GM19463 (cell line): ENCODE data around the gene SERINC2.
"Not testable (repeated sequence)": the region's sequence is repeated elsewhere in the genome, so short reads cannot be mapped to it uniquely, and the experiment has no call there.

ENCODE experiments used
- ATAC-seq: cut with Tn5 transposase; IDR thresholded peaks from one replicate; pipeline ENCODE4 v1.9.1; 2021; ENCODE audit warnings: mild to moderate bottlenecking, moderate library complexity; ENCODE audit not compliant: unreplicated experiment

SERINC2 gene

DNA sequence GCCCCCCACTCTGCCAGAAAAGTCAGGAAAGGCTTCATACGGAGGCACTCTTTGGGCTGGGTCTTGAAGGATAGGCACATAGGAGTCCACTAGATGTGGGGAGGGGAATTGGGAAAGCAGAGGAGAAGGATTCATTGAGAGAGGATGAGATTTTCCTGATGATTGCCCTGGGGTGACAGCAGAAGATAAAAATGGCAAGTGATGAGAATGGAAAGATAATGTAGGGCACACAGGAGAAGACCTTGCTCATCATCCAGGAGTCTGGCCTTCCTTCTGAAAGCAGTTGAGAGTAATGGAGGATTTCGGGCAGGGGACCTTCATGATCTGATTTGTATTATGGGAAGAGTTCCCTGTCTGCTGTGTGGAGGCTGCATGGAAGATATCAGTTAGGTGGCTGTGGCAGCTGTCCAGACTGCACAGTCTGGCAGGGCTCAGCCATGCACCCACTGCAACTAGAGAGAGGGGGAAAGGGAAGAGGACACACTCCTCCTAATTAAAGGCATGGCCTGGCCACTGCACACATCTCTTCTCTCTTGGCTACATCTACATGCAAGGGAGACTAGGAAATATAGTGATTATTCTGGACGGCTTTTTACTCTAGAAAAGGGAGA lies 30.5 kb upstream of the SERINC2 start:
- ATAC-seq = no peak

DNA sequence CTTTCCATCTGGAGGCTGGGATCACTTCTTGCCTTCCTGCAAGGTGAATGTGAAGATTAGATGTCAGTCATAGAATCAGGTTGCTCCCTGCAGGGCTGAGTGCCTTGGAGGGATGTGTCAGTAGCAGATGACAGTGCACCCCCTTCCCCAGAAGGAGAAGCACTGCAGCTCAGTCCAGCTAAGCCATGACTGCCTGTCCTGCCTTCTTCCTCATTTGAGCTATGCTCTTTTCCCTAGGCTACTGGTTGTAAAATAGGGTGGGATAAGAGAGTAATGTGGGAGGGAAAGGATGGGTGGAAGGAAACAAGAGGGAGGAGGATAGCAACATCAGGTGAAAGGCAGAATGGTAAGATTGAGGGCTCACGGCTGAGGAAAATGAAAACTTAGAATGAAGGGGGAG lies 29.0 kb upstream of the SERINC2 start:
- ATAC-seq = no peak

DNA sequence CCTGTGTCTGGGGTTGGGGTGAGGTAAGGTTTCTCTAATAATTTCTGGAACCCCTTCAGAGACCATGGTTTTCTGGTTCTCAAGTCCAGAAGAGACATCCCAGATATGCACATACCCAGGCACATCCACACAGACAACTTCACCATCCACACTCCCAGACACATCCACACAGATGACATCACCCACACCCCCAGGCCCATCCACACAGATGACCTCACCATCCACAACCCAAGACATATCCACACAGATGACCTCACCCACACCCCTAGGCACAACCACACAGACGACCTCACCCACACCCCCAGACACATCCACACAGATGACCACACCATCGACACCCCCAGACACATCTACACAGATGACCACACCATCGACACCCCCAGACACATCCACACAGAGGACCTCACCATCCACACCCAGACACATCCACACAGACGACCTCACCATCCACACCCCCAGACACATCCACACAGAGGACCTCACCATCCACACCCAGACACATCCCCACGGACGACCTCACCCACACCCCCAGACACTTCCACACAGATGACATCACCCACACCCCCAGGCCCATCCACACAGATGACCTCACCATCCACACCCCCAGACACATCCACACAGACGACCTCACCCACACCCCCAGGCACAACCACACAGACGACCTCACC lies 26.3 kb upstream of the SERINC2 start:
- not testable (repeated sequence) for ATAC-seq

DNA sequence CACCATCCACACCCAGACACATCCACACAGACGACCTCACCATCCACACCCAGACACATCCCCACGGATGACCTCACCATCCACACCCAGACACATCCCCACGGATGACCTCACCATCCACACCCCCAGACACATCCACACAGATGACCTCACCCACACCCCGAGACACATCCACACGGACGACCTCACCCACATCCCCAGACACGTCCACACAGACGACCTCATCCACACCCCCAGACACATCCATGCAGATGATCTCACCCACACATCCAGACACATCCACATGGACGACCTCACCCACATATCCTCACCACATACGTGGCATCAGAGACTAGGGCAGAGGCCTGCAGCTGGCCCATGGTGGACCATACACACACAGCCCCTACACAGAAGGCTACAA lies 25.4 kb upstream of the SERINC2 start:
- no peak for ATAC-seq

DNA sequence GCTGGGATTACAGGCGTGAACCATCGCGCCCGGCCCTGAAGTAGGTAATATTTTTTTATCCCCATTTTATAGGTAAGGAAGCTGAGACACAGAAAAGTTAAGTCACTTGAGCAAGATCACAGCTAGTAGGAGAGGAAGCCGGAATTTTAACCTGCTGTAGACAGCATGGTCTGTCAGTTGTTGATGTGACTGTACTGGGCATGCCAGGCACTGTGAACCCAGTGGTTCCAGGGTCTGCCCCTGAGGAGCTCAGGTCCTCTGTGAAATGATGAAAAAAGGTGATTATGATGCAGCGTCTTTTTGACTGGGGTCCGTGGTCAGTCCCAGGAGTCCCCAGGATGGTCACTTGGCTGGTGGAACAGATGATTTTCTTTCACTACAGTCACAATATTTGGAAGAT lies 23.4 kb upstream of the SERINC2 start:
- no peak for ATAC-seq

DNA sequence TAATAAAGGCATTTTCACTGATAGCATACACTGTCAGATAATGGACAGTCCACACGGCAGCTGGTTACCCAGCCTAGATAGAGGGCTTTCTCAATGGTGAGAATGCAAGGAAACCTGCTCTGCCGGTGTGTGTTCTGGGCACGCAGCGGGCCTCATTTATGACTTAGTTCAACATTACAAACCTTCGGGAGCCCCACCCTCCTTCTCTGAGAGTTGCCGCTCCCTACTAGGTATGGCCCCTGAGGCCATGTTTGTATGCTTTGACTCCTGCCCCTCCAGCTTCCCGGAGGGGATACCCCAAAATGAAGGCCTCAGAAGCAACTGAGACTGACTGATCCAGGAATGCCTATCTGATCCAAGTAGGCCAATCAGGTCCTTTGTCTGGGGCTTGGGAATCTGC lies 22.9 kb upstream of the SERINC2 start:
- no peak for ATAC-seq

DNA sequence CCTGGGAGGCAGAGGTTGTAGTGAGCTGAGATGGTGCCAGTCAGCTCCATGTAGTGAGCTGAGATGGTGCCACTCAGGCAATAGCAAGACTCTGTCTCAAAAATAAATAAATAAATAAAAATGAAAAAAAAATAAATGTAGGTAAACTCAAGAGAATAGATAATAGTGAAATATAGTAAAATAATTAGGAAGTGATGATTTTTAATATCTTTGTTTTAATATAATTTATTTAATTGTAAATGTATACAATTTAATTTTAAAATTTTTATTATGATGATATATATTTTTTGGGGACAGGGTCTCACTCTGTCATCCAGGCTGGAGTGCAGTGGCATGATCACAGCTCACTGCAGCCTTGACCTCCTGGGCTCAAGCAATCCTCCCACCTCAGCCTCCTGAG lies 19.6 kb upstream of the SERINC2 start:
- ATAC-seq = no peak

DNA sequence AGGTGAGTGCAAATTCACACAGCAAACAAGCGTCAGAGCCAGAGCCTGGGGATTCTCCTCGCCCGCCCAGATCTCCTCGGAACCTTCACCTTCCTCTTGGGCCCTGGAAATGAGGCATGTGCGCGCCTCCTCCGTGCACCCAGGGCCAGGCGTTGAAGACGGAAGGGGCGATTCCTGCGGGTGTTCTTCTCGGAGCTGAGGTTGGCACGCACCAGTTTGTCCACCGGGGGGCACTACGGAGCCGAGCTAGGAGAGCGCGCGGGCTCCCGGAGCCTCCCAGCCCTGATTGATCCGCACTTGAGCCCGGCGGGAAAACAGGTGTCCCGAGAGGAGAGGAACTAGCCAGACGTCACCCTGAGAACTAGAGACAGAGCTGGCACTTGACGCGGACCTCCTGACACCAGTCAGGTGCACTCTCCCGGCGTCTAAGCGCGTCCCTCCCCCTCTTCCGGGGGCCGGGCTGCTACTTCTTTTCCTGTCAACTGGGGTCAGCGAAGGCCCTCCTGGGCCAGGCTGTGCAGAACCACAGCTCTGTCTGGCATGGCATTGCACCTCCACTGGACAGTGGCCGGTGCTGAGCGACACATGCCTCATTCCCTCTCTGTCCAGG lies 18.3 kb upstream of the SERINC2 start:
- peak; percentile 74 for ATAC-seq

DNA sequence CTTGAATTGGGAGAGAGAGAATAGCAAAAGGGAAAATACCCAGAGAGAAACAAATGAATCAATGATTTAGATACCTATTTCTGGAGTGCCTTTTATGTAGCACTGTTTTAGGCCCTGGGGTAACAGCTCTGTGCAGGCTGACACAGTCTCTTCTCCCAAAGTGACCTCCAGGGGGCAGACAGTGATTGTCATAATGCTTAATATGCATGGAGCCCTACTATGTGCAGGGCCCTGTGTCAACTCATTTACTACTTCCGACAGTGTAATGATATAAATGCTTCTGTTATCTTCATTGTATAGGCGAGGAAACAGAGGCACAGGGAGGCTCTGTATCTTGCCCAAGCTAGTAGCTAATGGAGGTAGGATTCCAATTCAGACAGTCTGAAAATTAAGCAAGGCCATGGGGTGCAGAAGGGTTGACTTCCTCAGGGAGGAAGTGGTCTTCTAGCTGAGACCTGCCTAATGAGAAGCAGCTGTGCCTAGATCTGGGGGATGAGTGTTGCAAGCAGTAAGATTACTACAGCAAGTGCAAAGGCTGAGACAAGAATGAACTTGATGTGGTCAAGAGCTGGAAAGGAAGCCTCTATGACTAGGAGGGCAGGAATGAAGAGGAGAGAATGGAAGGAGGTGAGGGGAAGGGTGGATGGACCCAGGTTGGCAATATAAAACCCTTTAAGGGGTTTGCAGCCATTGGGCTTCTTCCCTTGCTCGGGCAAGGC lies 16.2 kb upstream of the SERINC2 start:
- no peak for ATAC-seq

DNA sequence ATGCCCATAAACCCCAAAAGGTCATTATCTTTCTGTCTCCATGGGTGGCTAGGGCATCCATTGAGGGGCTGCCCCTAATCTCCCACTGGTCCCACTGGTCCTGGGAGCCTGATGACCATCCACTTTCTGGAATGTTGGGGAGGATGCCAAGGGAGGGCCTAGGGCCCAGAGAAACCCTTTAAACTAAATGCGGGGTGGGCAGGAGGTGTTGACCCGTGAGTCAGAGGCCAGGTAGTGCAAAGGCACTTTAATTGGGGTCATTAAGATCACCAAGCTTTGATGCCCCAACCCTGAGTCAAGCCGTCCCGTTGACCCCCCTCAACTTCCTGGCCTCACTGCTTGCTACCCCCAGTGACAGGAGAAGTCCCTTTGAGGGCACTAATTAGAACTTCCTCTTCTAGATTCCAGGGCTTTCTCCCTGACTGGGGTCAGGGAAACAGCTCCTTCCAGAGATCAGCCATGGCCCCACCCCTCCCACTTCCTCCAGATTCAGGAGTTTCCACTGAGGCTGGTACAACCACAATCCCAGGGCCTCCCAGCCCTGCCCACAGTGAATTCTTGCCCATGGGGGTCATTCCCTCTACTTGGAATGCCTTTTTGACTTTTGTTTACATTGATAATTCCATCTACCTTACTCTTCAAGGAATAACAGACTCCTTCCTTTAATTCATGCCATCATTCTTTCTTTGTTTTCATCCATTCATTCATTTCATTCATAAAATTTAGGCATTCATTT lies 15.5 kb upstream of the SERINC2 start:
- ATAC-seq = no peak

DNA sequence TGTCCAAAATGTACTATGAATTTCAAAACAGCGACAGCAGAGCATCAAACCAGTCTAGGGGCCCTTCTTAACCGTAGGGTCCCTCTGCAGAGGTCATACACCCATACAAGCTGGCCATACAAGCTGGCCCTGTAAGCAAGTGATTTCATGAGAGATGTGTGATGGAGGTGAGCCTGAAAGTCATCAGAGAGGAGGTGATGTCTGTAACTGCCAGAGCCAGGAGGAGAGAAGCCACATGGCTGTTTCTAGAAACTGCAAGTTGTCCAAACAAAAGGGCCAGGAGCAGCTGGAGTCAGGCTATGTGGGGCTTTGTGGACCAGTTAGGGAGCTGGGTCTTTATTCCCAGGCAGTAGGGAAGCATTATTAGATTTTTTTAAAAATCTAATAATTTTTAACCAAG lies 14.8 kb upstream of the SERINC2 start:
- ATAC-seq = no peak

DNA sequence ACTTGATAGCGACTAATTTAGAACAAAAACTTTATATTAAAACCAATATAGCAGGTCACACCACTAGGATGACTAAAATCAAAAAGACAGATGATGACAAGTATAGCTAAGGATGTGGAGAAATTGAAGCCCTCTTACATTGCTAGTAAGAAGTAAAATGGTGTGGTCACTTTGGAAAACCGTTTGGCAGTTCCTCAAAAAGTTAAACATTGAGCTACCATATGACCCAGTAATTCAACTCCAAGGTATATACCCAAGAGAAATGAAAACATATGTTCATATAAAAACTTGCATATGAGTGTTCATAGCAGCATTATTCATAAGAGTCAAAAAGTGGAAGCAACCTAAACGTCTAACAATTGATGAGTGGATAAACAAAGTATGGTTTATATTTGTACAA lies 13.0 kb upstream of the SERINC2 start:
- ATAC-seq = no peak

DNA sequence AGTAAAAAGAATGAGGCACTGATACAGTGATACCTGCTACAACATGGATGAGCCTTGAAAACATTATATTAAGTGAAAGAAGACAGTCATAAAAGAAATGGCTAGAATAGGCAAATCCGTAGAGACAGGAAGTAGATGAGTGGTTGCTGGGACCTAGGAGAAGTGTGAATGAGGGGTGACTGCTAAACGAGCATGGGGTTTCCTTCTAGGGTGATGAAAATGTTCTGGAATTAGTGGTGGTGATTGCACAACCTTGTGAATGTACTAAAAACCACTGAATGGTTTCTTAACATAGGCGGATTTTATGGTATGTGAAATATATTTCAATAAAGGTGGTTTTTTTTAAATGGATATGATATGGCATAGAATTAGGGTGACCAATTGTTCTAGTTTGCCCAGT lies 12.6 kb upstream of the SERINC2 start:
- no peak for ATAC-seq

DNA sequence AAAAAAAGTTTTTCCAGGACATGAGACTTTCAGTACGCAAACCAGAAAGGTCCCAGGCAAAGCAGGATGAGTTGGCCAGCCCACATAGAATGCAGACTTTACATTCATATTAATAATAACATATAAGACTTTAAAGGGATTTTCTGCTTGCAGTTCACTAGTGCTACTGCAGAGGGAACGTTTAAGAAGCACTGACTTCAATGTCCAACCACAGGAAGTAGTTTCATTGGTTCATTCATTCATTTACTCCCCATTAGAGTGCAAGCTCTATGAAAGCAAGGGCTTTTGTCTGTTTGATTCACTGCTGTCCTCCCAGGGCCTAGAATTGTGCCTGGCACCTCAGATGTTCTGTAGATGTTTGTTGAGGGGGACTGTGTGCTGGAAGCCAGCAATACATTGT lies 11.8 kb upstream of the SERINC2 start:
- ATAC-seq = no peak

DNA sequence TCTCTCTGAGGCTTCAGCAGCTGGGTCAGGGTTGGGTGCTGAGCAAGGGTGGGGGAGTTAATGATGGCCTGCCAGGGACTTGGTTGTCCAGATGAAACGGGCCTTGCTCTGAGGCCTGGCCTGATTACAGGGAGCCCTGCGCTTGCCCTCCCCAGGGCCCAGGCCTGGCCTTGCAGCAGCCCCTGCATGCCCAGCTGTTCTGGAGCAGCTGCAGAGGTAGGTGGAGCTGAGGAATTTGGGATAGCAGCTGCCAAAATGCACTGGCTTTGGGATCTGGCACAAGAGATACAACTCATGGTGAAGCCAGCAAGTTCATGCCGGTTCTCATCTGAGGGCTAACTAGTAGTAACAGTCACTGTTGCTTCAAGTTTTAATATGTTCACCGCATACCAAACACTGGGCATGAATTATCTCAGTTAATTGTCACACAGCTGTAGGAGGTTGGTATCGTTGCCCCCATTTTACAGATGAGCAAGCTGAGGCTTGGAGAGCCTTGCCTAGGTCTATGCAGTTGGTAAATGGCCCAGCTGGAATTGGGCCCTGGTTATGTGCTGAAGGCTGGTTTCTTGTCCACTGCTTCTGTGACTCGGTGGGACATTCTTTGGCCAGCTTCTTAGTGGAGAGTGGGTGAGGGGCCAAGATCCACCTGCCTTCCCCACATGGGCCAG lies 7.3 kb upstream of the SERINC2 start:
- ATAC-seq = no peak

DNA sequence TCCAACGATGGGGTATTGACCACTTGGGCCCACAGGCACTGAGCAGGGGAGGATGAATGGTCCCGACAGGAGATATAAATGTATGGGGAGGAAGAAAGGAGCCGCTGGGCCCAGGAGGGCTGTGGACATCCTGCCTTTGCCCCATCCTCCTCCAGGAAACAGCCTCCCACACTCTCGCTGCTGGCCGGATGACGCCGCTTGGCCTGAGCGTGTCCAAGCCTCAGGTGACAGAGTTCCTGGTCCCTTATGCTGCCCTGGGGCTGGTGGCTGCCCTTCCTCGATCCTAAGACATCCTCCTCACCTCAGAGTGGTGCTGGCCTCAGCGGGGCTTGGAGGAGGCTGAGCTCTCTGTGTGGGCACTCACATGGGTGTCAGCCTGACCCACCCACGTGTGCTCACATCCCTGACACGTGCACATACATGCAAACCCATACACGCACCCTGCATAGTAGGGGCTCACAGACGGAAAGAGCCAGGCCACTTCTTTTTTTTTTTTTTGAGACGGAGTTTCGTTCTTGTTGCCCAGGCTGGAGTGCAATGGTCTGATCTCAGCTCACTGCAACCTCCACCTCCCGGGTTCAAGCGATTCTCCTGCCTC lies 5.9 kb upstream of the SERINC2 start:
- no peak for ATAC-seq

DNA sequence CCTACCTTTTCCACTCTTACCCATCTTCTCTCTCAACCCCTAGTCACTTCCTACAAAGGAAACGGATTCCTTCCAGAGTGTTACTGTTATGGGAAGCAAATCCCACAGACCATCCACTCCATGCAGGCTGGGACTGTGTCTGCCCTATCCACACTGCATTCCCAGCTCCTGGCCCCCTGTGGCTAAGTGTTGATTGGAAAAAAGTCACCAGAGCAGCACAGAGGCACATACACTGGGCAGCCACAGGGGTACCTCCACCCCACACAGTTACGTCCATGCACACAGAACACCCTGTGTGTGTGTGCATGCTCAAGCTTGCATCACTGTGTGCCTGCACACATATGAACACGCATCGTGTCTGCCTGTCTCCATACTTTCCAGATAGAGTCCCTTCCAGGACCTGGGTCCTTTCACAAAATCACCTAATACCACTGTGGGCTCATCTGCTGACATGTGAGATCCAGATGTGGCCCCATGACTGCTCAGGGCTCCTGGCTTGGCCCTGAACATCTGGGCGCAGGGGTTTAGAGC lies 4.2 kb upstream of the SERINC2 start:
- no peak for ATAC-seq

DNA sequence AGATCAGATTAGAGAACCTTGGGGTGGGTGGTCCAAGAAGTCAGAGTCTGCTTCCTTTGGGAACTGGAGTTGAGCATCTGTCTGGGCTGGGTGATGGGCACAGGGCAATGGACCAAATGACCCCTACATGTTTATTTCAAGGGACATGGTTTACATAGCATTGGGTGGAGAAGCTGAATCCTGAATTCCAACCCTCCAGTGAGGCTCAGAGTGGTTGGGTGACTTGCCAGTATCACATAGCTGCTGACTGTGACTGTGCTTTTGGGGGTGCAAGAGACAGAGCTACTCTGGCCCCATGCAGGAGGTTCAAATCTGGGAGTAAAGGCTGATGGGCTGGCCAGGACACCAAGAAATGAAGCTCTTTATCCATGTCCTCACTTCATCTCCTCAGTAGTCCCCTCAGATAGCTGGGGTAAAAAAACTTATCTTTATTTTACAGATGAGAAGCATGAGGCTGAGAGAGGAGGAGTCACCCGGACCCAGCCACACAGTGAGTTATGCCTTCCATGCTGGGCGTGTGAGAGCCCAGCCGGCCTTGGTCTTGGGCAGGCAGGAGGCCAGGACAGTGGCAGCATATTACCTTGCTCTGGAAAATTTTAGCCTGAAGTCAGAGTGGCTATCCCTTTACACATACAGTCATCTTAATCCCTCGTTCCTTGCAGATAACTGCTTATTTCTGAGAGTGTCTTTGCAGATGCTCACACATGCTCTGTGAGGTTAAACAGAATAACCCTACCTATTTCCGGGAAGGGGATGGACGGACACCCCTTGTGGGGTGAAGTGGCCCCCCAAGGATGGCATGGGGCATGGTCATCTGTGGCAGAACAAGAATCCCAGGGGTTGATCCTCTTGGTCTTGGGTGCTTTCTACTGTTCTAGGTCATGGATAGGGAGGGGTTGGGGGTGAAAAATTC lies 2.8 kb upstream of the SERINC2 start:
- ATAC-seq = no peak

DNA sequence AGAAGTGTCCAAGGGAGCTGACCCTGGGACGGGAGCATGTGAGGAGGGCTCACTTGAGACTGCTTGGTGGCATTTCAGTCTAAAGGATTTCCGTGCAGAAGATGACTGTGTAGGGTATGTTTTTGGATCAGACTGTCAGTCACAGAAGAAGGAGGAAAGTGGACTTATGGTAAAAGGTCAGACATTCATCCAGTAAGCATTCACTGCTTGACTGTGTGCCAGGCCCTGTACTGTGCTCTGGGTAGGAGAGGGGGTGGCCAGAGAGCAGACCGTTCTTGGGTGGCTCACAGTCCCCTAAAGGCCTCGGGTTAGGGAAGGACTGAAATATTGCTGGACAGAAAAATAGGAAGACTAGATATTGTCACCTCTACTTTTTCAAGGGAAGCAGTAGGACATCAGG lies 2.1 kb upstream of the SERINC2 start:
- ATAC-seq = no peak
